Esophagus squamous epithelium (tissue), 5 donors: Measurements from ENCODE around the gene NCAPD2. TPM values are rescaled to one million over a fixed set of nuclear protein-coding genes. Genes with fewer than 3 reads are reported as not detected.
A peak's percentile ranks its signal among the peaks of the same experiment; 100 is the strongest.
"Not testable (repeated sequence)": the region's sequence is repeated elsewhere in the genome, so short reads cannot be mapped to it uniquely, and the experiment has no call there.

Experiments used
- DNase-seq: peaks from one replicate; lab custom pipeline; 2025; lab: John Stamatoyannopoulos, UW
- H3K27ac ChIP-seq, 4 donors: fragments of 200-600 bp; sonication (generic); one replicate each; pipeline ENCODE4 v1.5.1; 2016 to 2019; ENCODE audit warnings: mild to moderate bottlenecking in 1 of 4
- H3K27me3 ChIP-seq, 4 donors: fragments of 200-600 bp; sonication (generic); 1 replicate in 3 of 4; 2 replicates in 1 of 4; pipeline versions ENCODE4 v1.5.1 to v1.6.0; 2017 to 2021; ENCODE audit warnings: antibody characterized with exemption in 1 of 4
- H3K36me3 ChIP-seq, 3 donors: fragments of 200-600 bp; sonication (generic); one replicate each; pipeline ENCODE4 v1.5.1; 2016 to 2019
- H3K4me1 ChIP-seq, 3 donors: fragments of 200-600 bp; sonication (generic); one replicate each; pipeline ENCODE4 v1.5.1; 2017 to 2019
- H3K4me3 ChIP-seq, 4 donors: fragments of 200-600 bp; sonication (generic); 1 replicate in 3 of 4; 2 replicates in 1 of 4; pipeline ENCODE4 v1.5.1; 2016 to 2019; ENCODE audit warnings: mild to moderate bottlenecking in 2 of 4, moderate library complexity in 1 of 4
- H3K9me3 ChIP-seq, 3 donors: fragments of 200-600 bp; sonication (generic); one replicate each; pipeline ENCODE4 v1.5.1; 2016 to 2019
- POLR2A ChIP-seq, 4 donors: fragments of 450-650 bp; IDR thresholded peaks; one replicate each; pipeline ENCODE4 v1.6.1; 2017; ENCODE audit warnings: antibody characterized with exemption in 4 of 4, mild to moderate bottlenecking in 4 of 4, moderate library complexity in 3 of 4
- WGBS, 2 donors: methylation state at CpG; one replicate each; pipeline ENCODE4 v1.1.5; 2018; 5-methylcytosine and 5-hydroxymethylcytosine counted together
- intact Hi-C: fragments of 100-400 bp; cut with DNase I; formaldehyde crosslinking; loops from one replicate; pipeline ENCODE4 v1.15.0; 2022
- total RNA-seq, 4 donors: library from RNA; depleted of rRNA; stranded (reverse); fragments of >200 nt; gene quantifications; one replicate each; pipeline ENCODE4 v1.1.0, GENCODE V29; 2016
- TF ChIP-seq, protein P1 (sequence below), 6 experiments: fragments of 450-650 bp in 4 of 6; fragments of 200-600 bp in 2 of 6; sonication (generic) in 2 of 6; IDR thresholded peaks; one replicate each; pipeline ENCODE4 v1.5.1; 2016 to 2019; ENCODE audit warnings: antibody characterized with exemption in 6 of 6, mild to moderate bottlenecking in 4 of 6, moderate library complexity in 4 of 6
- donor health status: DM: yes; HTN: yes; CAD: no.

NCAPD2 gene
- total RNA-seq, 4 donors from 2014 or later, result 25.6 to 73.2 (median 55.9) TPM

DNA sequence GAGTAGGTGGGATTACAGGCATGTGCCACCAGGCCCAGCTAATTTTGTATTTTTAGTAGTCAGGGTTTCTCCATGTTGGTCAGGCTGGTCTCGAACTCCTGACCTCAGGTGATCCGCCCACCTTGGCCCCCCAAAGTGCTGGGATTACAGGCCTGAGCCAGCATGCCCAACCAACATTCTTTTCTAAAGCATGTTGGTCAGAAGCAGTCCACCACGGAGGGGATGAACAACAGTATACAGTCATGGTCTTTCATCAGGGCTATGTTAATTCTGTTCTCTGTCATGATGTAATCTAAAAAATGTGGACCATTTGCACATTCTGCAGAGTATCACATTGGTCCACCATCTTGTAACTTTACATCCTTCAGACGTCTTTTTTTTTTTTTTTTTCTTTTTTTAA, 4.5 kb upstream of the NCAPD2 start:
- DNase-seq, result no peak
- Histone ChIP-seq H3K27me3 (no peaks in the 10 kb centered on the region), H3K4me3 (no peak overlapping the region), H3K4me1 (peaks cover 7 to 14% (median 12%) of the 10 kb centered on the region in 3 donors), H3K36me3 (peaks cover 0 to 16% (median 0%) of the 10 kb centered on the region in 3 donors), H3K27ac (no peak overlapping the region), H3K9me3 (no peaks in the 10 kb centered on the region)
- intact Hi-C loops, result no loop called here
- TF ChIP-seq, protein P1, sequence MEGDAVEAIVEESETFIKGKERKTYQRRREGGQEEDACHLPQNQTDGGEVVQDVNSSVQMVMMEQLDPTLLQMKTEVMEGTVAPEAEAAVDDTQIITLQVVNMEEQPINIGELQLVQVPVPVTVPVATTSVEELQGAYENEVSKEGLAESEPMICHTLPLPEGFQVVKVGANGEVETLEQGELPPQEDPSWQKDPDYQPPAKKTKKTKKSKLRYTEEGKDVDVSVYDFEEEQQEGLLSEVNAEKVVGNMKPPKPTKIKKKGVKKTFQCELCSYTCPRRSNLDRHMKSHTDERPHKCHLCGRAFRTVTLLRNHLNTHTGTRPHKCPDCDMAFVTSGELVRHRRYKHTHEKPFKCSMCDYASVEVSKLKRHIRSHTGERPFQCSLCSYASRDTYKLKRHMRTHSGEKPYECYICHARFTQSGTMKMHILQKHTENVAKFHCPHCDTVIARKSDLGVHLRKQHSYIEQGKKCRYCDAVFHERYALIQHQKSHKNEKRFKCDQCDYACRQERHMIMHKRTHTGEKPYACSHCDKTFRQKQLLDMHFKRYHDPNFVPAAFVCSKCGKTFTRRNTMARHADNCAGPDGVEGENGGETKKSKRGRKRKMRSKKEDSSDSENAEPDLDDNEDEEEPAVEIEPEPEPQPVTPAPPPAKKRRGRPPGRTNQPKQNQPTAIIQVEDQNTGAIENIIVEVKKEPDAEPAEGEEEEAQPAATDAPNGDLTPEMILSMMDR (IDR thresholded peaks at IDR 0.05), result no peak
- no peak for TF ChIP-seq POLR2A (IDR thresholded peaks at IDR 0.05)
- 48 to 56% methylated on average over 3 to 4 of the region's 4 CpGs for WGBS, 2 donors

DNA sequence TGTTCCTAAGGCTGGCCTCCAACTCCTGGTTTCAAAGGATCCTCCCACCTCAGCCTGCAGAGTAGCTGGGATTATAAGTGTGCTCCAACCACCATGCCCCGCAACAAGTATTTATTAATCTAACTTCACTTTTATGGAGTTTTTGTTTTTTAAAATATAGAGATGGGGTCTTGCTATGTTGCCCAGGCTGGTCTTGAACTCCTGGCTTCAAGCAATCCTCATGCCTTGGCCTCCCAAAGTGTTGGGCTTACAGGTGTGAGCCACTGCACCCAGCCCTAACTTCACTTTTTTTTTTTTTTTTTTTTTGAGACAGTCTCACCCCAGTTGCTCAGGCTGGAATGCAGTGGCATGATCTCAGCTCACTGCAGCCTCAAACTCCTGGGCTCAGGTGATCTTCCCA, 3.2 kb upstream of the NCAPD2 start:
- DNase-seq, intact Hi-C loops, H3K27ac ChIP-seq, H3K9me3 ChIP-seq, H3K4me3 ChIP-seq, H3K27me3 ChIP-seq: not testable (repeated sequence)
- WGBS, 2 donors, result 91 to 100% methylated on average over 1 of the region's 1 CpG
- peaks cover 0 to 22% (median 0%) of the 10 kb centered on the region in 3 donors for H3K36me3 ChIP-seq
- peaks cover 12 to 26% (median 24%) of the 10 kb centered on the region in 3 donors for H3K4me1 ChIP-seq

DNA sequence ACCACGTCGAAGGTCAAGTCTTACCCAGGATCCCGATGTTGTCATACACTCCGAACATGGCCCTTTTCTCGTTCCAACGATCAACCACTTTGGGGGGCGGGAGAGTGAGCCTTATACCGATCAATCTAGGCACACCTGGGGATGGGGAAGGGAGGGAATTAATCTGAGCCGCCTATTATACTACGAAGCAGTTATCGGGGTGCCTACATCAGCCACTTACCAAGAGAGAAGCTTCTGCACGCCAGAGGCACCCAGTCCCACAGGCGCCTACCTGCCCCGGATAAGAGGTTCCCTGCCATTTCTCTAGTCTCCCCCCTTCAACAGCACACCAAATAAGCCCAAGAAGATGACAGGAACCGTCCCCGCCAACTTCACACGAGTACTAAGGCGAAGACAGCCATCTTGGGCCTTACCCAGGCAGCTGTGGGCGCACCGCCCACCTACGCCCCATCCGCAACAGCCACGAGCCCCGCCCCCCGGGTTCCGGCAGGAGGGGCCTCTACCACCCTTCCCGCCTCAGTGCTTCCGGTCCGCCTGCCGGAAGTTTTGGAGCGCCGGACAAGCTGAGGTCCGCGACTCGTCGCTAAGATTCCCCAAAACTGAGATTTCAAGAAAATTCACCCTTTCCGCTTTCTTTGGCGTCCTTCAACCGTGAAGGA, 935 bp upstream of the NCAPD2 start, which contains the start of gene MRPL51:
TSS of gene MRPL51 (minus strand) at position 425 of the 659 bp plus-strand sequence. CDS start at position 299, 126 bp downstream.
- Histone ChIP-seq H3K4me3 (peak within 1 kb of the TSS; percentile 73 to 82 (median 78)), H3K4me1 (peaks cover 12 to 39% (median 31%) of the 10 kb centered on the region in 3 donors), H3K36me3 (peaks cover 0 to 45% (median 0%) of the 10 kb centered on the region in 3 donors), H3K9me3 (no peaks in the 10 kb centered on the region), H3K27ac (peak within 1 kb of the TSS; percentile 96 to 99 (median 98)), H3K27me3 (no peaks in the 10 kb centered on the region)
- intact Hi-C loops, result no loop called here
- peak; percentile 77 for DNase-seq
- peak in 3 of 4 donors; percentile 62 to 86 (median 74) for TF ChIP-seq POLR2A (IDR thresholded peaks at IDR 0.05)
- TF ChIP-seq, protein P1 (IDR thresholded peaks at IDR 0.05), result no peak
- 1% methylated on average over 23 to 28 of the region's 39 CpGs for WGBS, 2 donors

DNA sequence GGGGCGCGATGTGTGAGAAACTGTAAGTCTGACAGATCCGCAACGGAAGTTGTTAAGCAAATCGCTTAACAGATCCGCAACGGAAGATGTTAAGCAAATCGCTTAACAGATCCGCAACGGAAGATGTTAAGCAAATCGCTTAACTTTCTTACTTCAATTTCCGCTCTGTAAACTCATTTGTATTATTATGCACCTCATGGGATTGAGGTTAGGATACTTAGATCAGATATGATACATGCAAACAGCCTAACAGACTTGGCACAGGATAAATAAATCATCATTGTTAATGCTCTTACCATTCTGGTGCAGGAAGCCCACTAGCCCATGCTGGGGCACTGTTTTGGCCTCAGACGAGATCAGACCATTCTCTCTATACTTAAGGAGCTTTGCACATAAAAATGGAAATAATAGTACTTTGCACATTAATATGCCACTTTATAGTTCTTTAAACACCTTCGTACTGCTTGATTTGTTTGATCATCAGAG, 399 bp downstream of the NCAPD2 start:
- intact Hi-C loops, result no loop called here
- H3K27me3 ChIP-seq, result no peaks in the 10 kb centered on the region
- no peak for TF ChIP-seq POLR2A (IDR thresholded peaks at IDR 0.05)
- TF ChIP-seq, protein P1 (IDR thresholded peaks at IDR 0.05), result no peak
- H3K4me1 ChIP-seq, result peaks cover 12 to 39% (median 31%) of the 10 kb centered on the region in 3 donors
- H3K4me3 ChIP-seq, result peak overlapping the region; percentile 73 to 82 (median 78)
- H3K27ac ChIP-seq, result peak overlapping the region; percentile 96 to 99 (median 98)
- WGBS, 2 donors, result 0 to 1% methylated on average over 14 of the region's 14 CpGs
- no peaks in the 10 kb centered on the region for H3K9me3 ChIP-seq
- peaks cover 0 to 58% (median 0%) of the 10 kb centered on the region in 3 donors for H3K36me3 ChIP-seq
- no peak for DNase-seq

DNA sequence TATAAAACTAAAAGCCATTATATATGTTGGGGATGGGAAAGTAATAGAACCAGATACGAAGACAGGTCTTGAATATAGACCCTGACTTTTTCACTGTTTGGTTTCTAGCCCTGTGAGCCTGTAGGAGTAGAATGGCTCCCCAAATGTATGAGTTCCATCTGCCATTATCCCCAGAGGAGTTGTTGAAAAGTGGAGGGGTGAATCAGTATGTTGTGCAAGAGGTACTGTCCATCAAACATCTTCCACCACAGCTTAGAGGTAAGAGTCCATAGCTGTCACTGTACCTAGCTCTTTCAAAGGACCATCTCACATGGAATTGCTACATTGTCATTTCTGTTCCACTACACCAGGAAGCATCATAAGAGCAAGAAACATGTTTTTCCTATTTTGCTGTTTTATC, 1.1 kb downstream of the NCAPD2 start:
- WGBS, 2 donors, result 72 to 74% methylated on average over 1 of the region's 1 CpG
- peaks cover 0 to 64% (median 0%) of the 10 kb centered on the region in 3 donors for H3K36me3 ChIP-seq
- no peaks in the 10 kb centered on the region for H3K27me3 ChIP-seq
- H3K27ac ChIP-seq, result peak overlapping the region in 1 of 4 donors; percentile 99
- intact Hi-C loops, result no loop called here
- DNase-seq, result no peak
- no peaks in the 10 kb centered on the region for H3K9me3 ChIP-seq
- H3K4me1 ChIP-seq, result peaks cover 12 to 39% (median 31%) of the 10 kb centered on the region in 3 donors
- no peak for TF ChIP-seq POLR2A (IDR thresholded peaks at IDR 0.05)
- peak overlapping the region in 3 of 4 donors; percentile 73 to 78 (median 77) for H3K4me3 ChIP-seq

DNA sequence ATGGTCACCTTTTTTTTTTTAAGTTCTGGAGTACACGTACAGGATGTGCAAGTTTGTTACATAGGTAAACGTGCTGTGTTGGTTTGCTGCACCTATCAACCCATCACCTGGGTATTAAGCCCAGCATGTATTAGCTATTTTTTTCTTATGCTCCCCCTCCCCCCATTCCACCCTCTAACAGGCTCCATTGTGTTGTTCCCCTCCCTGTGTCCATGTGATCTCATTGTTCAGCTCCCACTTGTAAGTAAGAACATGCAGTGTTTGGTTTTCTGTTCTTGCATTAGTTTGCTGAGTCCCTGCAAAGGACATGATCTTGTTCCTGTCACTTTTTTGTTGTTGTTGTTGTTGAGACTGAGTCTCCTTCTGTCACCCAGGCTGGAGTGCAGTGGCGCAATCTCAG, 3.4 kb downstream of the NCAPD2 start:
- H3K27me3 ChIP-seq, DNase-seq, H3K9me3 ChIP-seq, intact Hi-C loops, H3K27ac ChIP-seq, H3K4me3 ChIP-seq: not testable (repeated sequence)
- Histone ChIP-seq H3K4me1 (peaks cover 10 to 34% (median 27%) of the 10 kb centered on the region in 3 donors), H3K36me3 (peaks cover 0 to 59% (median 0%) of the 10 kb centered on the region in 3 donors)
- whole genome bisulfite sequencing, 2 donors, result 65 to 85% methylated on average over 3 of the region's 3 CpGs
